BE2C (cell line): ENCODE measurements around the gene NFIB.
A peak's percentile ranks its signal among the peaks of the same experiment; 100 is the strongest.

Experiments used
- DNase-seq: peaks from one replicate; pipeline ENCODE4 v3.0.0-alpha.2; 2020
- H3K27me3 ChIP-seq: fragments of 250-450 bp; sonication (Bioruptor Pico); 2 replicates; pipeline ENCODE4 v1.5.1; 2020; ENCODE audit warnings: mild to moderate bottlenecking
- H3K36me3 ChIP-seq: fragments of 250-450 bp; sonication (Bioruptor Pico); 2 replicates; pipeline ENCODE4 v1.5.1; 2020; ENCODE audit warnings: mild to moderate bottlenecking
- H3K4me1 ChIP-seq: fragments of 250-450 bp; sonication (Bioruptor Pico); 2 replicates; pipeline ENCODE4 v1.5.1; 2020
- H3K4me3 ChIP-seq: 2 replicates; pipeline ENCODE4 v1.5.1; 2011; ENCODE audit warnings: low read depth, low read length
- H3K9me3 ChIP-seq: fragments of 250-450 bp; sonication (Bioruptor Pico); 2 replicates; pipeline ENCODE4 v1.5.1; 2020
- CTCF ChIP-seq: IDR thresholded peaks from 2 replicates; pipeline ENCODE4 v1.5.1; 2012; ENCODE audit warnings: mild to moderate bottlenecking, low read depth, low read length

NFIB gene

DNA sequence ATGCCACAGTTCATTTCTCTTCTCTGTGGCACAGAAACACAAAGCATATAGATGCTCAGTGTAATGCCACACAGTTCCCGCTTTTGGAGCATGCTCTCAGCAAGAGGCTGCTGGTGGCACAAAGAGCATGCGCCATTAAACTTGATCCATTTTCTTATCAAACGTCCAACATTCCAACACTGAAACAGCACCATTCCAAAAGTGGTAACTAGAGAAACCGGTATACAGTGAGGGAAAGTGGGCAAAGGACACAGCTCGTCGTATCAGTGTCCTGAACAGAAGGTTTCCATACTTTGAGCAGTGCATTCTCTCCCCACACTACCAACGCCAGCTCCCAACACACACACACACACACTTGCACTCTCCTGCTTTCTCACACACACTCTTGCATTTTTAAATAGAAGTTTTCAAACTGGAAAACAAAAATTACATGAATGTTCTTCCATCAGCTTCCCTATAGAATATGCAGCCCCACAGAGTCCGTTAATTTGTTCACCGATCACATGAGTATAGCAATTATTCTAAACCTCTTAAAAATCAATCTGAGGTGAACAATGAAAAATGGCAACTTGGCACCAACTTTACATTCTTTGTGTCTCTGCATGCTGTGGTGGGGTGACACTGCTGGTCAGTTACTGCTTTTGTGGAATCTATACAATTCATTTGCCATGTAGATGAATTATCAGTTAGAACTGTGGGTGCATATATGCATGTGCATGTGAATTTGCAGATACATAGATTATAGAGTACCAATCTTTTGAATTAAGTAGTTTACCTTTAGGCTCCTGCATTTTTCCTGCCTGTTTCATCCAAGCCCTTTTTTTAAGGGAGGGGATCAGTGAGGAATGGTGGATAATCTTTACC, 5.7 kb downstream of the NFIB start:
- H3K4me3 ChIP-seq, result peak overlapping the region; percentile 47

DNA sequence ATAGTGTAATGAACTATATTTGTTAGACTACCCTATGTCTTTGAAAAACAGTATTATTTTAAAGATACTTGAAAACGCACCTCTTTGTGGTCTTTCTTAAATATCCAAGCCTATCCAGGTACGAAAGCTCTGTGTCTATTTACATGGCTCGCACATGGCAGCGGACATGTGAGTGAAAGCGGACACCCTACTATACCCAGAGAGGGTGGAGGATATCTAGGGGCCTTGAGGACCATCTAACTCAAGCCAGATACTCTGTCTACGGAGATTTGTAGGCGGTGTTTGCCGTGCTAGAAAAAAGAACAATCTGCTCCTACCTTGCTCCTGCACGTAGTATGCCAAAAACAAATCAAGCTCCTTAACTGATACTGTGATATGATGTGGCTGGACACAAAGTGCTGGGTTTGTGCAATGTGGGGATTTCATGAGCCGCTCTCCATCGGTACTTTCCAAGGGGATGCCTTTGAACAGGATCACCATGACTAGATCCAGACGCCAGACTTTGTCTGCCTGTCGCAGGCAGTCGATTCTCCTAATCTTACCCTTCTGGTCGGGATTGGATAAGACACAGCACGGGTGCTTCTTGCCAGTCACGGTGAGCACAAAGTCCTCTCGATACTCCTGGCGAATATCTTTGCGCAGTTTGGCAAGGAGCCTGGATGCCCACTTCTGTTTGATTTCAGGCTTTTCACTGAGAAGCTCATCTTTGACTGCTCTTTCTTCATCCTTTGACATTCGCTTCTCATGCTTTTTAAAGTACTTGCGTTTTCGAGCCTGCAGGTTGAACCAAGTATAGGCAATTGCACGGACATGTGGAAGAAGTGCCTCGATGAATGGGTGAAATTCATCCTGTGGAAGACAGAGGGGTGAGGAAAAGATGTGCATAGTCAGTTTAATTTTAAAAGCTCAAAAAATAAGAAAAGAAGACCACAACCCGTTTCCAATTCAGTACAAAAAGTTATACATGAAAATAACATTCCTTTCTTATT, 7.0 kb downstream of the NFIB start:
- Histone ChIP-seq H3K4me1 (peaks cover 29% of the 10 kb centered on the region), H3K27me3 (no peaks in the 10 kb centered on the region), H3K9me3 (no peaks in the 10 kb centered on the region), H3K4me3 (peak overlapping the region; percentile 47), H3K36me3 (peaks cover 30% of the 10 kb centered on the region)
- peak; percentile 52 for DNase-seq
- TF ChIP-seq CTCF, result 0 out of 2 replicates have a peak, but pooled peaks have one; percentile 10

More for the DNA sequence above, 5.7 kb downstream of the NFIB start:
- Histone ChIP-seq H3K4me1 (peaks cover 17% of the 10 kb centered on the region), H3K27me3 (no peaks in the 10 kb centered on the region), H3K36me3 (peaks cover 30% of the 10 kb centered on the region), H3K9me3 (no peaks in the 10 kb centered on the region)
- TF ChIP-seq CTCF, result no peak
- no peak for DNase-seq

- peaks cover 37% of the 10 kb centered on the region for H3K4me1 ChIP-seq
- H3K4me3 ChIP-seq, result no peak overlapping the region
- peaks cover 30% of the 10 kb centered on the region for H3K36me3 ChIP-seq
- H3K9me3 ChIP-seq, result no peaks in the 10 kb centered on the region
- H3K27me3 ChIP-seq, result no peaks in the 10 kb centered on the region
- no peak for TF ChIP-seq CTCF
- no peak for DNase-seq
Observed at GRCh38 chr9:14306188-14306587, 7.8 kb downstream of the NFIB start.

DNA sequence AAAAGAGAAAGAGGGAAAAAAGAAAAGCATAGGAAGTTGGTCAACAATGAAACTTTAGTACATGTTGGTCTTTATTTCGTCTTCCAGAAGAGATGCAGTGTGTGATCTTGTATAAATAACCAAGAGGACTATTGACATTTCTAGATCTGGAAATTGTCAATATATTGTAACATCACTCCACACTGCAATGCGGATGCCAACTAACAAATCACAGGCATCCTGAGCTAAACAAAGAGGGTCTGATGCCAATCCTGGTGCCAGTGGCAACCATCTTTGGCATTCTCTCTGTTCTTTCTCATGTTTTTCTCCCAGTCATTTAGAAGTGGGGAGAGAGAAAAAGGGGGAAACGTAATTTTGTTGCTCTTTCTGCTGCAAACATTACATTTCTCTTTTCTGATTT, 9.7 kb downstream of the NFIB start:
- H3K9me3 ChIP-seq, result no peaks in the 10 kb centered on the region
- peaks cover 48% of the 10 kb centered on the region for H3K4me1 ChIP-seq
- no peak for TF ChIP-seq CTCF
- peaks cover 30% of the 10 kb centered on the region for H3K36me3 ChIP-seq
- no peaks in the 10 kb centered on the region for H3K27me3 ChIP-seq
- no peak for DNase-seq
- H3K4me3 ChIP-seq, result no peak overlapping the region

DNA sequence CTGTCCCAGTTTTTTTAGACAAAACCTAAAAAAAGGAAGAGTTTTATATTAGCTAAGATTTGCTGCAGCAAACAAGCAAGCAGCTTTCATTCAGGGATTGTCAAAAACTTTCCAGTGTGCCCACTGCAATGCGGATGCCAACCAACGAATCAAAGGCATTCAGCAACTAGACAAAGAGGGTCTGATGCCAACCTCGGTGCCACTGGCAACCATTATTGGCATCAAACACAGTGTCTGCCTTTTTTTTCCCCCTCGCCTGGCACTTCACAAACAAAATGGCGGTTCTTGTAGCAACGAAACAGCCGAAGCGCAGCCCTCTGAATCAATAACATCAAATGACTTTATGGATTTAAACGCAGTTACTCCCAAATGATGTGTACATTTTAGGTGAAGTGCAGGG, 10.4 kb downstream of the NFIB start:
- H3K4me3 ChIP-seq, result no peak overlapping the region
- H3K4me1 ChIP-seq, result peaks cover 41% of the 10 kb centered on the region
- no peaks in the 10 kb centered on the region for H3K9me3 ChIP-seq
- H3K27me3 ChIP-seq, result no peaks in the 10 kb centered on the region
- no peak for DNase-seq
- TF ChIP-seq CTCF, result no peak
- H3K36me3 ChIP-seq, result peaks cover 30% of the 10 kb centered on the region
